Astrocyte (in vitro differentiated cells and primary cell): ENCODE measurements around the gene MICALL1. TPM values are rescaled to one million over a fixed set of nuclear protein-coding genes. Genes with fewer than 3 reads are reported as not detected.

ENCODE experiments used
- DNase-seq: peaks from one replicate; pipeline ENCODE4 v3.0.0-alpha.2; 2010; ENCODE audit warnings: low read depth
- FAIRE-seq: peaks from 2 replicates; lab custom pipeline; 2011; peaks lifted over from hg19 to GRCh38; lab: Jason Lieb, UNC
- H2AFZ ChIP-seq: 2 replicates; pipeline ENCODE4 v1.6.0; 2012; ENCODE audit warnings: low read depth, low read length, inconsistent platforms
- H3K27ac ChIP-seq: 2 replicates; pipeline ENCODE4 v1.5.1; 2011; ENCODE audit warnings: low read depth, low read length, inconsistent platforms
- H3K27me3 ChIP-seq: 2 replicates; pipeline ENCODE4 v1.6.0; 2011; ENCODE audit warnings: low read length, inconsistent platforms; ENCODE audit not compliant: insufficient read depth
- H3K36me3 ChIP-seq: 2 replicates; pipeline ENCODE4 v1.5.1; 2011; ENCODE audit warnings: low read length, inconsistent platforms; ENCODE audit not compliant: insufficient read depth
- H3K4me1 ChIP-seq: 2 replicates; pipeline ENCODE4 v1.5.1; 2011; ENCODE audit warnings: low read length, inconsistent platforms; ENCODE audit not compliant: insufficient read depth
- H3K4me2 ChIP-seq: 2 replicates; pipeline ENCODE4 v1.6.0; 2012; ENCODE audit warnings: low read length, inconsistent platforms
- H3K4me3 ChIP-seq: 2 replicates; pipeline ENCODE4 v1.5.1; 2011; ENCODE audit warnings: low read depth, mild to moderate bottlenecking, low read length, inconsistent platforms; ENCODE audit not compliant: insufficient read depth
- H3K79me2 ChIP-seq: 2 replicates; pipeline ENCODE4 v1.6.0; 2012; ENCODE audit warnings: mild to moderate bottlenecking, low read length, inconsistent platforms; ENCODE audit not compliant: insufficient read depth
- H3K9ac ChIP-seq: 2 replicates; pipeline ENCODE4 v1.6.0; 2012; ENCODE audit warnings: mild to moderate bottlenecking, low read length, inconsistent platforms
- H3K9me3 ChIP-seq: 2 replicates; pipeline ENCODE4 v1.5.1; 2012; ENCODE audit warnings: low read depth, mild to moderate bottlenecking, low read length, inconsistent platforms; ENCODE audit not compliant: insufficient read depth
- H4K20me1 ChIP-seq: 2 replicates; pipeline ENCODE4 v1.6.0; 2012; ENCODE audit warnings: low read length, inconsistent platforms; ENCODE audit not compliant: insufficient read depth
- H3K27ac Mint-ChIP-seq: one replicate; pipeline ENCODE4 v1.8.0; 2021; ENCODE audit warnings: mild to moderate bottlenecking, mixed read lengths; ENCODE audit not compliant: unreplicated experiment
- H3K27me3 Mint-ChIP-seq: one replicate; pipeline ENCODE4 v1.8.0; 2021; ENCODE audit warnings: low read depth, mixed read lengths; ENCODE audit not compliant: unreplicated experiment
- H3K36me3 Mint-ChIP-seq: one replicate; pipeline ENCODE4 v1.8.0; 2021; ENCODE audit warnings: low read depth, mixed read lengths; ENCODE audit not compliant: unreplicated experiment
- H3K4me1 Mint-ChIP-seq: one replicate; pipeline ENCODE4 v1.8.0; 2021; ENCODE audit warnings: low read depth, mixed read lengths; ENCODE audit not compliant: unreplicated experiment
- H3K4me3 Mint-ChIP-seq: one replicate; pipeline ENCODE4 v1.8.0; 2021; ENCODE audit warnings: mild to moderate bottlenecking, moderate library complexity, mixed read lengths; ENCODE audit not compliant: unreplicated experiment
- H3K9me3 Mint-ChIP-seq: one replicate; pipeline ENCODE4 v1.8.0; 2021; ENCODE audit warnings: mild to moderate bottlenecking, mixed read lengths; ENCODE audit not compliant: unreplicated experiment
- CTCF ChIP-seq: IDR thresholded peaks from 2 replicates; pipeline ENCODE4 v1.5.1; 2011; ENCODE audit warnings: low read depth, mild to moderate bottlenecking, inconsistent platforms, low read length, moderate library complexity; ENCODE audit not compliant: insufficient read depth
- EZH2 ChIP-seq: IDR thresholded peaks from 2 replicates; pipeline ENCODE4 v1.6.1; 2012; ENCODE audit warnings: mild to moderate bottlenecking, low read length, inconsistent platforms; ENCODE audit not compliant: insufficient read depth
- total RNA-seq: library from RNA; stranded (reverse); gene quantifications from 2 replicates; pipeline ENCODE4 v1.2.1, GENCODE V29; 2021

The MICALL1 gene
- total RNA-seq, 1 donor from 2014 or later: 131 TPM

GRCh38 chr22:37989146-37990045 lies 83.3 kb downstream of the MICALL1 start:
- H3K27ac Mint-ChIP-seq: no peak overlapping the region
- no peak for DNase-seq
- FAIRE-seq: no peak
- Histone ChIP-seq H3K36me3 (no peaks in the 10 kb centered on the region), H3K9ac (no peak overlapping the region), H4K20me1 (no peaks in the 10 kb centered on the region), H3K4me1 (no peaks in the 10 kb centered on the region), H2AFZ (no peak overlapping the region), H3K27ac (no peak overlapping the region), H3K4me2 (no peak overlapping the region), H3K9me3 (no peaks in the 10 kb centered on the region), H3K27me3 (no peaks in the 10 kb centered on the region), H3K4me3 (no peak overlapping the region), H3K79me2 (no peaks in the 10 kb centered on the region)
- peaks cover 2% of the 10 kb centered on the region for H3K36me3 Mint-ChIP-seq
- no peaks in the 10 kb centered on the region for H3K9me3 Mint-ChIP-seq
- H3K4me1 Mint-ChIP-seq: no peaks in the 10 kb centered on the region
- H3K27me3 Mint-ChIP-seq: peaks cover 12% of the 10 kb centered on the region
- H3K4me3 Mint-ChIP-seq: no peak overlapping the region
- TF ChIP-seq CTCF (no peak), EZH2 (no peak)

- H2AFZ ChIP-seq: no peak overlapping the region
- no peaks in the 10 kb centered on the region for H3K4me1 ChIP-seq
- H3K9me3 ChIP-seq: no peaks in the 10 kb centered on the region
- TF ChIP-seq EZH2 (no peak), CTCF (no peak)
- no peaks in the 10 kb centered on the region for H3K9me3 Mint-ChIP-seq
- no peaks in the 10 kb centered on the region for H4K20me1 ChIP-seq
- H3K27me3 Mint-ChIP-seq: peaks cover 12% of the 10 kb centered on the region
- no peak overlapping the region for H3K9ac ChIP-seq
- no peak overlapping the region for H3K27ac ChIP-seq
- no peaks in the 10 kb centered on the region for H3K4me1 Mint-ChIP-seq
- H3K27ac Mint-ChIP-seq: no peak overlapping the region
- no peaks in the 10 kb centered on the region for H3K27me3 ChIP-seq
- H3K4me3 ChIP-seq: no peak overlapping the region
- H3K4me3 Mint-ChIP-seq: no peak overlapping the region
- no peak for DNase-seq
- FAIRE-seq: no peak
- no peak overlapping the region for H3K4me2 ChIP-seq
- no peaks in the 10 kb centered on the region for H3K36me3 ChIP-seq
- H3K36me3 Mint-ChIP-seq: peaks cover 2% of the 10 kb centered on the region
- H3K79me2 ChIP-seq: no peaks in the 10 kb centered on the region
Observed at GRCh38 chr22:37990301-37990700, 84.2 kb downstream of the MICALL1 start.

GRCh38 chr22:37990862-37991261 lies 84.8 kb downstream of the MICALL1 start:
- no peak overlapping the region for H3K27ac Mint-ChIP-seq
- Histone ChIP-seq H3K36me3 (no peaks in the 10 kb centered on the region), H3K4me2 (no peak overlapping the region), H3K4me1 (no peaks in the 10 kb centered on the region), H3K4me3 (no peak overlapping the region), H2AFZ (no peak overlapping the region), H3K9ac (no peak overlapping the region), H3K27ac (no peak overlapping the region), H4K20me1 (no peaks in the 10 kb centered on the region), H3K27me3 (no peaks in the 10 kb centered on the region), H3K9me3 (no peaks in the 10 kb centered on the region), H3K79me2 (no peaks in the 10 kb centered on the region)
- FAIRE-seq: no peak
- peaks cover 7% of the 10 kb centered on the region for H3K27me3 Mint-ChIP-seq
- peaks cover 2% of the 10 kb centered on the region for H3K36me3 Mint-ChIP-seq
- DNase-seq: no peak
- no peak for TF ChIP-seq EZH2
- no peak overlapping the region for H3K4me3 Mint-ChIP-seq
- no peaks in the 10 kb centered on the region for H3K9me3 Mint-ChIP-seq
- no peaks in the 10 kb centered on the region for H3K4me1 Mint-ChIP-seq
